GM21360 (cell line): ENCODE results near the gene PAK4.
"Not testable (repeated sequence)": the region's sequence is repeated elsewhere in the genome, so short reads cannot be mapped to it uniquely, and the experiment has no call there.

Experiments used
- ATAC-seq: cut with Tn5 transposase; IDR thresholded peaks from one replicate; pipeline ENCODE4 v1.9.1; 2021; ENCODE audit warnings: mild to moderate bottlenecking, moderate library complexity; ENCODE audit not compliant: unreplicated experiment

PAK4 gene

GRCh38 chr19:39200803-39201115, 75.2 kb downstream of the PAK4 start:
- no peak for ATAC-seq

- ATAC-seq: no peak
Observed at GRCh38 chr19:39202998-39203355, 77.4 kb downstream of the PAK4 start.

GRCh38 chr19:39203372-39204341, 78.1 kb downstream of the PAK4 start, which contains the start of gene SYCN:
TSS of gene SYCN (minus strand) at chr19:39204263. CDS start at chr19:39204254, 9 bp downstream.
- ATAC-seq: no peak

- no peak for ATAC-seq
Observed at GRCh38 chr19:39205449-39205764, 79.8 kb downstream of the PAK4 start.

GRCh38 chr19:39206122-39206521, 80.5 kb downstream of the PAK4 start:
- no peak for ATAC-seq

GRCh38 chr19:39207293-39207836, 81.8 kb downstream of the PAK4 start:
- ATAC-seq: no peak

- no peak for ATAC-seq
Observed at GRCh38 chr19:39208175-39208795, 82.7 kb downstream of the PAK4 start.

- ATAC-seq: no peak
Observed at GRCh38 chr19:39209196-39209595, 83.6 kb downstream of the PAK4 start.

- ATAC-seq: no peak
Observed at GRCh38 chr19:39211731-39212374, 86.3 kb downstream of the PAK4 start.

GRCh38 chr19:39212375-39212742, 86.8 kb downstream of the PAK4 start:
- ATAC-seq: no peak

- ATAC-seq: not testable (repeated sequence)
Observed at GRCh38 chr19:39215323-39215722, 89.7 kb downstream of the PAK4 start.

- ATAC-seq: no peak
Observed at GRCh38 chr19:39217094-39217493, 91.5 kb downstream of the PAK4 start.

GRCh38 chr19:39218230-39219007, 92.8 kb downstream of the PAK4 start:
- no peak for ATAC-seq

GRCh38 chr19:39219108-39219507, 93.5 kb downstream of the PAK4 start:
- ATAC-seq: not testable (repeated sequence)

- no peak for ATAC-seq
Observed at GRCh38 chr19:39223703-39224279, 98.2 kb downstream of the PAK4 start.

- ATAC-seq: no peak
Observed at GRCh38 chr19:39224910-39225309, 99.3 kb downstream of the PAK4 start.
